Measurements from ENCODE around the gene MGME1. TPM values are rescaled to one million over a fixed set of nuclear protein-coding genes. Genes with fewer than 3 reads are reported as not detected.

The MGME1 gene
- total and polyA plus RNA-seq, 9 of the 15 experiments (the other 6 are each of a cell fraction or from before 2014, with no cell fraction given), result 13.4 to 45.1 (median 30.6) TPM

GRCh38 chr20:17925141-17925939, 43.5 kb upstream of the MGME1 start (continued):
- TF ChIP-seq SMARCA5 (IDR thresholded peaks at IDR 0.05), result no peak
- no peak for TF ChIP-seq ZNF655 (CRISPR knock-in tag; IDR thresholded peaks at IDR 0.05)
- TF ChIP-seq ZNF224 (CRISPR knock-in tag; IDR thresholded peaks at IDR 0.05), result no peak
- peak; percentile 67; the same call in 1 of the 2 replicates for TF ChIP-seq MECOM (CRISPR knock-in tag; IDR thresholded peaks at IDR 0.05)
- no peak for TF ChIP-seq ZNF512 (tag; IDR thresholded peaks at IDR 0.05)
- TF ChIP-seq ZNF212 (CRISPR knock-in tag; IDR thresholded peaks at IDR 0.05), result no peak
- TF ChIP-seq UBTF (IDR thresholded peaks at IDR 0.05; ENCODE audit: borderline replicate concordance in 1 of 2, low read depth in 2 of 2, low read length in 2 of 2), result no peak
- no peak for TF ChIP-seq GABPB2 (CRISPR knock-in tag; conservative IDR thresholded peaks at IDR 0.05)
- TF ChIP-seq POU5F1 (IDR thresholded peaks at IDR 0.05; ENCODE audit: borderline replicate concordance, low read depth, low read length, partially characterized antibody), result no peak
- TF ChIP-seq ARID4B (CRISPR knock-in tag; IDR thresholded peaks at IDR 0.05), result no peak
- no peak for TF ChIP-seq EWSR1 (IDR thresholded peaks at IDR 0.05; ENCODE audit: borderline replicate concordance, low read depth, partially characterized antibody)
- TF ChIP-seq FOXJ3 (CRISPR knock-in tag; IDR thresholded peaks at IDR 0.05), result no peak
- no peak for TF ChIP-seq FOXA1 (IDR thresholded peaks at IDR 0.05; ENCODE audit: borderline replicate concordance)
- peak; percentile 92 for TF ChIP-seq NFIC (IDR thresholded peaks at IDR 0.05)
- TF ChIP-seq ZNF133 (CRISPR knock-in tag; IDR thresholded peaks at IDR 0.05), result no peak
- TF ChIP-seq BHLHE40 (IDR thresholded peaks at IDR 0.05; ENCODE audit: low read length), result no peak
- peak; percentile 95 for TF ChIP-seq SMARCA4 (IDR thresholded peaks at IDR 0.05)
